GM12801 (cell line): ENCODE measurements around the gene GPBAR1.

Source experiments
- TF ChIP-seq, protein P1 (sequence below): IDR thresholded peaks from one replicate; pipeline ENCODE4 v1.5.1; 2011; ENCODE audit warnings: control low read depth; ENCODE audit not compliant: insufficient read length; ENCODE audit errors: extremely low read depth

GPBAR1 gene

DNA sequence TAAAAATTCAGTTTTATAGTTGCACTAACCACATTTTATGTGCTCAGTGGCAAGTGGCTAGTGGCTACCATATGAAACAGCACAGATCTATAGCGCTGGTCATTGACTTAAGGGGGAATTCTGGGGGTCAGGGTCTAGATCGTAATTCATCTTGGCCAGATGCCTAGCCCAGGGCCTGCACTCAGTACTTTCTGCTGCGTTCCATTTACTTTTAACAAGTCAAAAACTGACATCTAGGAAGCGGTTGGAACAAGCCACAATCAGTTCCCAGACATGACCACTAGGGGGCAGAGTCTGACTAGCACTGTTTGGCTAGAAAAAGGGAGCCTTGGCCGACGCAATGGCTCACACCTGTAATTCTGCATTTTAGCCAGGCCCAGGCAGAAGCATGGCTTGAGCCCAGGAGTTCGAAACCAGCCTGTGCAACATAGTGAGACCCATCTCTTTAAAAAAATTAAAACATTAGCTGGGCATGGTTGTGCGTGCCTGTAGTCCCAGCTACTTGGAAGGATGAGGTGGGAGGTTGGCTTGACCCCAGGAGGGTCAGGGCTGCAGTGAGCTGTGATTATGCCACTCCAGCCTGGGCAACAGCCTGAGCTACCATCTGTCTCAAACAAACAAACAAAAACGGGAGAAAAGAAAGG is 40.5 kb downstream of the GPBAR1 start:
- TF ChIP-seq, protein P1, sequence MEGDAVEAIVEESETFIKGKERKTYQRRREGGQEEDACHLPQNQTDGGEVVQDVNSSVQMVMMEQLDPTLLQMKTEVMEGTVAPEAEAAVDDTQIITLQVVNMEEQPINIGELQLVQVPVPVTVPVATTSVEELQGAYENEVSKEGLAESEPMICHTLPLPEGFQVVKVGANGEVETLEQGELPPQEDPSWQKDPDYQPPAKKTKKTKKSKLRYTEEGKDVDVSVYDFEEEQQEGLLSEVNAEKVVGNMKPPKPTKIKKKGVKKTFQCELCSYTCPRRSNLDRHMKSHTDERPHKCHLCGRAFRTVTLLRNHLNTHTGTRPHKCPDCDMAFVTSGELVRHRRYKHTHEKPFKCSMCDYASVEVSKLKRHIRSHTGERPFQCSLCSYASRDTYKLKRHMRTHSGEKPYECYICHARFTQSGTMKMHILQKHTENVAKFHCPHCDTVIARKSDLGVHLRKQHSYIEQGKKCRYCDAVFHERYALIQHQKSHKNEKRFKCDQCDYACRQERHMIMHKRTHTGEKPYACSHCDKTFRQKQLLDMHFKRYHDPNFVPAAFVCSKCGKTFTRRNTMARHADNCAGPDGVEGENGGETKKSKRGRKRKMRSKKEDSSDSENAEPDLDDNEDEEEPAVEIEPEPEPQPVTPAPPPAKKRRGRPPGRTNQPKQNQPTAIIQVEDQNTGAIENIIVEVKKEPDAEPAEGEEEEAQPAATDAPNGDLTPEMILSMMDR = peak; percentile 36

DNA sequence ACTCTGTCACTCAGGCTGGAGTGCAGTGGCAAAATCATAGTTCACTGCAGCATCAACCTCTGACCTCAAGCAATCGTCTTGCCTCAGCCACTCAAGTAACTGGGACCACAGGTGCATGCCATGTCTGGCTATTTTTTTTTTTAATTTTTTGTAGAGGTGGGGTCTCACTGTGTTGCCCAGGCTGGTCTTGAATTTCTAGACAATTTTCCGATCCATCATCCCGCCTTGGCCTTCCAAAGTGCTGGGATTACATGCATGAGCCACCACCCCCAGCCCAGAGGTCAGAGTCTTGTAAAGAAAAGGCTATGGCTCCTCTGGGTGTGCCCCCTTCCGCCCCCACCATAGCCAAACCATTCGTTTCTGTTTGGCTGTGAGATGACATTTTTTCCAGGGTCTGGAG is 44.6 kb downstream of the GPBAR1 start:
- TF ChIP-seq, protein P1 = no peak

DNA sequence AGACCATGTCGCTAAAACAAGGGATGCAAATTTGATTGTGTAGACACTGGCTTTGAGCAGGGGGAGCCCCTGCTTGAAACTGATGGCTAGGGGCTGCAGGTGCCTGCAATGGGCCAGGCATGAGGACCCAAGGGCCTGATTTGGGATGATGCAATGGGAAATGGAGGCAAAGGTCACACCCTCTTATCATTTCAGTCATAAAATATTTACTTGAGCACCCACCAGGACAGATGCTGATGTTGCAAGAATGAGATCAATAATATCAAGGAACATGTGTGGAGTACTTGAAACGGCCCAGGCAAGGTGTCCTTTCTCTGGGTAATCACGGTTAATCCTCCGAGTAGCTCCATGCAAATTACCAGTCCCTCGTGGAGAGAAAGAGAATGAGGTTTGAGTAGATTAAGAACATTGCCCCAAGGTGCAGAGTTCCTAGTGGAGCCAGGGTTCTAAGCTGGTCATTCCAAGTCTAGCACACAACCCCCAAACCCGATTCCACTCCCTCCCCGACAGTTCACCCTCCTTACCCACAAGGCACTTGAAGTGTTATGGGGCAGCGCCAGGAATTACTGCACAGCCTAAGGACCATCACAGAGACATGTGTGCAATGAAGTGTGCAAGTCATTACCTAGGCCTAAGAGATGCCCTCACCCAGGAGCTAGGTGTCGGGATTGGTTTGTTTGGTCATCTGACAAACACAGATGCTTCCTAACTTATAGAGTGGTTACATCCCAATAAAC is 45.5 kb downstream of the GPBAR1 start:
- TF ChIP-seq, protein P1 = no peak

DNA sequence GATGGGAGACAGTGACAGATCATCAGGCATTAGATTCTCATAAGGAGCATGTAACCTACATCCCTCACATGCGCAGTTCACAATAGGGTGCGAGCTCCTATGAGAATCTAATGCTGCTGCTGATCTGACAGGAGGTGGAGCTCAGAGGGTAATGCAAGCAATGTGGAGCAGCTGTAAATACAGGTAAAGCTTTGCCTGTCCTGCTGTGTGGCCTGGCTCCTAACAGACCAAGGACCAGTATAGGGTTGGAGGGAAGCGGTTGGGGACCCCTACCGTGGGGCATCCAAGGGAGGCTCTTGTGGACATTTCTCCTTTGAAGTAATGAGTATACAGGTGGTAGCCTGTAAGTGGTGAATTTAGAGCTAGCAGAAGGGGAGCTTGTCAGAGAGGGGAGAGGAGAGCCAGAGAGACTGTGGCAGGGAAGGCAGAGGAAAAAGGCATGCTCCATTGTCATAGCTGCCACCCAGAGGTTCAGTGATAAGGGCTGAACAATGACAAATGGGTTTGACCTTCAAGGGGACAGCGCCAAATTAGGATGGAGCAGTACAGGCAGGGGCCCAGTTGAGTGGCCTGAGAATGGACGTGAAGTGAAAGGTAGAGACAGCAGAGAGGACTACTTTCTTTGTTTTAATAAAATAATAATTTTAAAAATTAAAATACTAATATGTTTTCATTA is 46.7 kb downstream of the GPBAR1 start:
- TF ChIP-seq, protein P1 = no peak

DNA sequence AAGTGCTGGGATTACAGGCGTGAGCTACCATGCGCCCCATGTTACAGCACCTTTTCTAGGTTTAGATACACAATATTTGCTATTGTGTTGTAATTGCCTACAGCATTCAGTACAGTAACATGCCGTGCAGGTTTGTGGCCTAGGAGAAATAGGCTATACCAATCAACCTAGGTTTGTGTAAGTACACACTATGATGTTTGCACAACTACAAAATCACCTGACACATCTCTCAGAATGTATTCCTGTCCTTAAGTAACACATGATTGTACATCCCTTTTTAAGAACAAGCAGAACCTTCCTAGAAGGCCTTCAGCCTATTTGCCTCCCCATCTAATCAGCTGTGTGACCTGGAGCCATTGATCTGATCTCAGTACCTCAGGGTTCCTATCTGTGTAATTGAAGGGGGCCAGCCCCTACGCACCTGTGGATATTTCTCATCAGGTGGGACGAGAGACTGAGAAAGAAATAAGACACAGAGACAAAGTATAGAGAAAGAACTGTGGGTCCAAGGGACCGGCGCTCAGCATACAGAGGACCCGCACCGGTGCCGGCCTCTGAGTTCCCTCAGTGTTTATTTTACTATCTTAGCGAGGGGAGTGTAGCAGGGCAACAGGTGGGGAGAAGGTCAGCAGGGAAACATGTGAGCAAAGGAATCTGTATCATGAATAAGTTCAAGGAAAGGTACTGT is 50.2 kb downstream of the GPBAR1 start:
- TF ChIP-seq, protein P1 = no peak

DNA sequence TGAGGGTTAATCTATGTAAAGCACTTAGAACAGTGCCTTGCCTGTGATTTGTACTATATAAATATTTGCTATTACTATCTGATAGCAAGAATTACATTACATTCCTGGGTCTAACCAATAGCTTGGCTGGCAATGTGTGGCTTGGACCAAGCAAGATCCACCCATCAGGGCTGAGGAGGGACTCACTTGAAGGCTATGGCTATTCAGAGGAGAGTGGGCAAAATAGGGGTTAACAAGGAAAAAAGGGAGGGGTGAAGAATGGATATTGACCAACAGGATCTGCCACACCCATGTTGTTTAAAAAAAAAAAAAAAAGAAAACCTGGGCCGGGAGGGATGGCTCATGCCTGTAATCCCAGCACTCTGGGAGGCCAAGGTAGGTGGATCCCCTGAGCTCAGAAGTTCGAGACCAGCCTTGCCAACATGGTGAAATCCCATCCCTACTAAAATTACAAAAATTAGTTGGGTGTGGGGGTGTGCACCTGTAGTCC is 51.5 kb downstream of the GPBAR1 start:
- TF ChIP-seq, protein P1 = no peak

DNA sequence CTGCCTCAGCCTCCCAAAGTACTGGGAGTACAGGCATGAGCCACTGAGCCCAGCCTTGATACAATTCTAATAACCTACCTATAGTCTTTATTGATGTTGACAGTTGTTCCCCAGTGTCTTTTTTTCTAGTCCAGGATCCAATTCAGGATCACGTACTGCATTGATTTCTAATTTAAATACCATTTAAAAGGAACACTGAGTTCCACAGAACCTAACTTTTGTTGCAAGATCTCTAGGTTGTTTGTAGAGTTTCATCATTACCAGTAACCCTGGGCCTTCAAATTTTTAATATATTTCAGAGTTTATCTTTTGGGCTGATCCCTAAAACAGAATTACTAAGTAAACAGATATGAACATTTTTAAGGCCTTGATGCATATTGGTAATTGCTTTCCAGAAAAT is 52.5 kb downstream of the GPBAR1 start:
- TF ChIP-seq, protein P1 = no peak
